Psoas muscle (tissue), 8 donors: ENCODE data around the gene ADAM8. TPM values are rescaled to one million over a fixed set of nuclear protein-coding genes. Genes with fewer than 3 reads are reported as not detected.
"Not testable (repeated sequence)": the region's sequence is repeated elsewhere in the genome, so short reads cannot be mapped to it uniquely, and the experiment has no call there.

ENCODE experiments used
- ATAC-seq, 4 donors: fragments of 200-7000 bp; cut with Tn5 transposase; one replicate each; pipeline ENCODE4 v1.9.1; 2020; ENCODE audit warnings: moderate library complexity in 3 of 4, mild to moderate bottlenecking in 2 of 4
- DNase-seq, 2 donors: peaks; one replicate each; pipeline ENCODE4 v3.0.0-alpha.2; 2020
- H3K27ac ChIP-seq: fragments of 200-600 bp; one replicate; pipeline ENCODE4 v1.8.0; 2022
- H3K27me3 ChIP-seq, 3 donors: fragments of 200-600 bp in 1 of 3; one replicate each; pipeline versions ENCODE4 v1.6.1 to v1.8.0; 2013 to 2022; ENCODE audit warnings: low read length in 2 of 3, mild to moderate bottlenecking in 2 of 3, moderate library complexity in 1 of 3; ENCODE audit not compliant: insufficient read depth in 3 of 3
- H3K36me3 ChIP-seq, 2 donors: fragments of 200-600 bp in 1 of 2; one replicate each; pipeline versions ENCODE4 v1.6.1 to v1.8.0; 2013 to 2022; ENCODE audit warnings: low read depth in 1 of 2, mild to moderate bottlenecking in 1 of 2, moderate library complexity in 1 of 2; ENCODE audit not compliant: insufficient read depth in 1 of 2
- H3K4me1 ChIP-seq: fragments of 200-600 bp; one replicate; pipeline ENCODE4 v1.8.0; 2022
- H3K4me3 ChIP-seq: fragments of 200-600 bp; one replicate; pipeline ENCODE4 v1.8.0; 2022; ENCODE audit warnings: mild to moderate bottlenecking
- H3K9me3 ChIP-seq: fragments of 200-600 bp; one replicate; pipeline ENCODE4 v1.8.0; 2022
- CTCF ChIP-seq: fragments of 200-600 bp; IDR thresholded peaks from one replicate; pipeline ENCODE4 v1.8.0; 2022; ENCODE audit warnings: antibody characterized with exemption
- WGBS, 3 donors: extraction: QIAGEN DNeasy Blood & Tissue Kit; methylation state at CpG; one replicate each; pipeline versions ENCODE4 v1.1.6 to v1.1.7; 2013; 5-methylcytosine and 5-hydroxymethylcytosine counted together
- intact Hi-C, 2 donors: fragments of 100-400 bp; cut with DNase I; formaldehyde crosslinking; loops; one replicate each; pipeline versions ENCODE4 v1.11.0 to v1.14.2; 2022
- polyA plus RNA-seq, 3 donors: library from polyadenylated mRNA; stranded (reverse); fragments of 200-250 nt; gene quantifications; one replicate each; pipeline ENCODE4 v1.2.3, GENCODE V29; 2013
- total RNA-seq, 4 donors: library from RNA; stranded (reverse); fragmentation: NEBNext Ultra II Directional in 2 of 4; extraction: Animal tissue kit (Norgen Biotek cat#: 25700) in 2 of 4; gene quantifications; one replicate each; pipeline versions ENCODE4 v1.2.1 to v1.2.4, GENCODE V29; 2021 to 2023
- donor health status: healthy with polysubstance abuse.
- donor health status: DM: no; HTN: no; CAD: no; lungs with moderate emphysema.
- donor health status: Bipolar disorder and iron deficiency.
- donor health status: healthy.
- donor health status: DM: yes; HTN: yes; CAD: no.
- donor health status: DM: no; HTN: no; CAD: no.
- donor health status: DM: no; HTN: no; CAD: no.
- donor health status: DM: yes; HTN: yes; CAD: no.

Gene ADAM8
- total and polyA plus RNA-seq, 7 donors = 0.21 to 2.8 (median 2.2) TPM

- Histone ChIP-seq H3K36me3 (no peaks in the 10 kb centered on the region), H3K4me3 (no peak overlapping the region), H3K27ac (no peak overlapping the region), H3K9me3 (no peaks in the 10 kb centered on the region), H3K4me1 (peaks cover 6% of the 10 kb centered on the region), H3K27me3 (no peaks in the 10 kb centered on the region)
- no peak for TF ChIP-seq CTCF
- intact Hi-C loops = no loop called here
- ATAC-seq (no peak), DNase-seq (no peak)
- WGBS, 3 donors = 83 to 86% (median 85%) methylated on average over 21 of the region's 21 CpGs
These were observed 10.4 kb downstream of the ADAM8 start for GRCh38 chr10:133266056-133266795.

GRCh38 chr10:133265052-133265451, 11.6 kb downstream of the ADAM8 start:
- H3K27me3 ChIP-seq, ATAC-seq, H3K4me3 ChIP-seq, intact Hi-C loops, H3K9me3 ChIP-seq, H3K27ac ChIP-seq, DNase-seq, H3K36me3 ChIP-seq, H3K4me1 ChIP-seq: not testable (repeated sequence)
- WGBS, 3 donors = 87 to 94% (median 91%) methylated on average over 10 of the region's 10 CpGs

- H3K27ac ChIP-seq = no peak overlapping the region
- no peak for TF ChIP-seq CTCF
- ATAC-seq = no peak
- DNase-seq = no peak
- H3K9me3 ChIP-seq = no peaks in the 10 kb centered on the region
- 75 to 85% (median 79%) methylated on average over 9 of the region's 9 CpGs for WGBS, 3 donors
- intact Hi-C loops = no loop called here
- no peaks in the 10 kb centered on the region for H3K36me3 ChIP-seq
- H3K27me3 ChIP-seq = no peaks in the 10 kb centered on the region
- H3K4me1 ChIP-seq = peaks cover 6% of the 10 kb centered on the region
- H3K4me3 ChIP-seq = no peak overlapping the region
These were observed 12.2 kb downstream of the ADAM8 start for GRCh38 chr10:133264461-133264860.

- Histone ChIP-seq H3K9me3 (no peaks in the 10 kb centered on the region), H3K4me1 (peaks cover 6% of the 10 kb centered on the region), H3K36me3 (no peaks in the 10 kb centered on the region), H3K4me3 (no peak overlapping the region), H3K27ac (no peak overlapping the region), H3K27me3 (no peaks in the 10 kb centered on the region)
- no peak for TF ChIP-seq CTCF
- intact Hi-C loops = no loop called here
- ATAC-seq (no peak), DNase-seq (no peak)
- WGBS, 3 donors = 79 to 85% (median 81%) methylated on average over 8 to 10 of the region's 10 CpGs
These were observed 13.0 kb downstream of the ADAM8 start for GRCh38 chr10:133263674-133264073.

- H3K9me3 ChIP-seq = no peaks in the 10 kb centered on the region
These were observed 14.0 kb downstream of the ADAM8 start for GRCh38 chr10:133262696-133263095.

More at GRCh38 chr10:133262696-133263095, 14.0 kb downstream of the ADAM8 start:
- Histone ChIP-seq H3K27ac (no peak overlapping the region), H3K4me3 (peak overlapping the region; percentile 90), H3K27me3 (no peaks in the 10 kb centered on the region), H3K36me3 (no peaks in the 10 kb centered on the region), H3K4me1 (peaks cover 10% of the 10 kb centered on the region)
- intact Hi-C loops = no loop called here
- 81 to 89% (median 82%) methylated on average over 12 to 14 of the region's 14 CpGs for WGBS, 3 donors
- TF ChIP-seq CTCF = no peak
- no peak for DNase-seq
- ATAC-seq = no peak
